T47D (cell line): ENCODE results near the gene UNCX.
"Not testable (repeated sequence)": the region's sequence is repeated elsewhere in the genome, so short reads cannot be mapped to it uniquely, and the experiment has no call there.

ENCODE experiments used
- DNase-seq, 2 experiments: peaks; one replicate each; pipeline versions ENCODE4 v3.0.0 to v3.0.0-alpha.2; 2011 to 2012; ENCODE audit warnings: low read depth in 1 of 2, low spot score in 1 of 2
- JUND ChIP-seq: IDR thresholded peaks from 2 replicates; pipeline ENCODE4 v1.6.1; 2012; ENCODE audit warnings: low read depth
- in situ Hi-C: cut with HindIII; loops from 2 replicates; pipeline ENCODE4 v1.10.0; 2016; ENCODE audit warnings: low sequenced_read_pairs, low pct_unique_long_range_greater_than_20kb

UNCX gene

GRCh38 chr7:1254281-1255079 lies 21.8 kb downstream of the UNCX start:
- TF ChIP-seq JUND = no peak
- in situ Hi-C loops = no loop called here
- no peak for DNase-seq

- DNase-seq = peak in 1 of 2 experiments; percentile 55
- in situ Hi-C loops = no loop called here
- TF ChIP-seq JUND = no peak
Observed at GRCh38 chr7:1255080-1255816, 22.6 kb downstream of the UNCX start.

- in situ Hi-C loops = no loop called here
- TF ChIP-seq JUND = no peak
- no peak for DNase-seq
Observed at GRCh38 chr7:1255817-1256340, 23.2 kb downstream of the UNCX start.

GRCh38 chr7:1256621-1257020 lies 23.9 kb downstream of the UNCX start:
- TF ChIP-seq JUND = no peak
- DNase-seq = no peak
- in situ Hi-C loops = no loop called here

GRCh38 chr7:1257221-1257620 lies 24.5 kb downstream of the UNCX start:
- no peak for DNase-seq
- in situ Hi-C loops = no loop called here
- no peak for TF ChIP-seq JUND

- no peak for DNase-seq
- in situ Hi-C loops = no loop called here
- no peak for TF ChIP-seq JUND
Observed at GRCh38 chr7:1257863-1258262, 25.2 kb downstream of the UNCX start.

GRCh38 chr7:1259621-1260243 lies 27.1 kb downstream of the UNCX start:
- TF ChIP-seq JUND = no peak
- no peak for DNase-seq
- in situ Hi-C loops = no loop called here

GRCh38 chr7:1260244-1260635 lies 27.6 kb downstream of the UNCX start:
- no peak for DNase-seq
- in situ Hi-C loops = no loop called here
- no peak for TF ChIP-seq JUND

GRCh38 chr7:1261036-1261435 lies 28.4 kb downstream of the UNCX start:
- in situ Hi-C loops = not testable (repeated sequence)

GRCh38 chr7:1262441-1262840 lies 29.8 kb downstream of the UNCX start:
- TF ChIP-seq JUND = no peak
- in situ Hi-C loops = no loop called here
- DNase-seq = no peak

More at GRCh38 chr7:1261036-1261435, 28.4 kb downstream of the UNCX start:
- DNase-seq = not testable (repeated sequence)

GRCh38 chr7:1263391-1263951 lies 30.8 kb downstream of the UNCX start:
- in situ Hi-C loops = no loop called here
- no peak for DNase-seq

More at GRCh38 chr7:1263391-1263951, 30.8 kb downstream of the UNCX start:
- no peak for TF ChIP-seq JUND
